ENCODE measurements around the gene CPNE4.

DNA sequence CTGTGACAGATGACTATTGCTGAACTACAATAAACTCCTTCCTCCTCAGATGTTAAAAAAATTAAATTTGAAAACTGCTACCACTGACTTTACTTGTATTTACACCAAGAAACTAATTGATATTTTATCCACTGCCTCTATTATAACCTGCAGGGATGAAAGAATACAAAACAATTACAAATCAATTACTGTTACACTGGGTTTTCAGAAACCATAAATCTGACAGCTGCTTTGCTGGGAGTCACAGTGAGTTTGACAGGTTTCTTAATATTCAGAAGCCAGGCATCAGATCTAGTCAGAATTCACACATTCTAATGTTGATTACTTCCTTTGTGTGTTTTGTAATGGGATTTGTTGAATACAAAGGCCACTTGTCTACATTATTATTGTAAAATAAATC lies 279.4 kb downstream of the CPNE4 start:
- TF ChIP-seq EZH2phosphoT487 (IDR thresholded peaks at IDR 0.05; ENCODE audit: low read length) = no peak
- TF ChIP-seq, protein P1, sequence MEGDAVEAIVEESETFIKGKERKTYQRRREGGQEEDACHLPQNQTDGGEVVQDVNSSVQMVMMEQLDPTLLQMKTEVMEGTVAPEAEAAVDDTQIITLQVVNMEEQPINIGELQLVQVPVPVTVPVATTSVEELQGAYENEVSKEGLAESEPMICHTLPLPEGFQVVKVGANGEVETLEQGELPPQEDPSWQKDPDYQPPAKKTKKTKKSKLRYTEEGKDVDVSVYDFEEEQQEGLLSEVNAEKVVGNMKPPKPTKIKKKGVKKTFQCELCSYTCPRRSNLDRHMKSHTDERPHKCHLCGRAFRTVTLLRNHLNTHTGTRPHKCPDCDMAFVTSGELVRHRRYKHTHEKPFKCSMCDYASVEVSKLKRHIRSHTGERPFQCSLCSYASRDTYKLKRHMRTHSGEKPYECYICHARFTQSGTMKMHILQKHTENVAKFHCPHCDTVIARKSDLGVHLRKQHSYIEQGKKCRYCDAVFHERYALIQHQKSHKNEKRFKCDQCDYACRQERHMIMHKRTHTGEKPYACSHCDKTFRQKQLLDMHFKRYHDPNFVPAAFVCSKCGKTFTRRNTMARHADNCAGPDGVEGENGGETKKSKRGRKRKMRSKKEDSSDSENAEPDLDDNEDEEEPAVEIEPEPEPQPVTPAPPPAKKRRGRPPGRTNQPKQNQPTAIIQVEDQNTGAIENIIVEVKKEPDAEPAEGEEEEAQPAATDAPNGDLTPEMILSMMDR (IDR thresholded peaks at IDR 0.05; ENCODE audit: low read length) = no peak
